K562 (cell line): ENCODE measurements around the gene CD82. TPM values are rescaled to one million over a fixed set of nuclear protein-coding genes. Genes with fewer than 3 reads are reported as not detected.

Experiments
- CBFA2T3 ChIP-seq: fragments of 450-650 bp; IDR thresholded peaks from 2 replicates; pipeline ENCODE4 v1.6.1; 2017
- CHD2 ChIP-seq: IDR thresholded peaks from 2 replicates; pipeline ENCODE4 v1.6.1; 2011; ENCODE audit warnings: low read depth, low read length
- HDAC2 ChIP-seq: fragments of 450-650 bp; IDR thresholded peaks from 2 replicates; pipeline ENCODE4 v1.6.1; 2016; ENCODE audit warnings: mild to moderate bottlenecking
- HDAC6 ChIP-seq: IDR thresholded peaks from 2 replicates; pipeline ENCODE4 v1.6.1; 2012; ENCODE audit warnings: low read depth, mild to moderate bottlenecking, control low read depth, inconsistent platforms, low read length, moderate library complexity
- HDGF ChIP-seq: fragments of 450-650 bp; IDR thresholded peaks from 2 replicates; pipeline ENCODE4 v1.6.1; 2016
- JUND ChIP-seq, 2 experiments: IDR thresholded peaks; 2 replicates in 1 of 2; 3 replicates in 1 of 2; pipeline ENCODE4 v1.6.1; 2011; ENCODE audit warnings: borderline replicate concordance in 2 of 2, low read depth in 2 of 2, low read length in 2 of 2, improper control_type of control experiment in 1 of 2, missing biosample characterization in 1 of 2, missing genetic modification characterization in 1 of 2, missing genetic modification reagents in 1 of 2
- NBN ChIP-seq: fragments of 450-650 bp; IDR thresholded peaks from 2 replicates; pipeline ENCODE4 v1.6.1; 2016; ENCODE audit warnings: low read depth, mild to moderate bottlenecking
- RUNX1 ChIP-seq: sonication (generic); IDR thresholded peaks from 2 replicates; pipeline ENCODE4 v1.6.1; 2016; ENCODE audit warnings: antibody characterized with exemption, low read depth
- SAFB ChIP-seq: fragments of 200-400 bp; formaldehyde crosslinking; IDR thresholded peaks from 2 replicates; pipeline ENCODE4 v1.6.1; 2017; ENCODE audit warnings: low read depth, low read length, borderline replicate concordance
- ZFP1 ChIP-seq: fragments of 450-650 bp; formaldehyde crosslinking; IDR thresholded peaks from 2 replicates; pipeline ENCODE4 v1.4.0; 2020; ENCODE audit warnings: mild to moderate bottlenecking, mixed read lengths
- ZFP36 ChIP-seq: fragments of 150-350 bp; IDR thresholded peaks from 2 replicates; pipeline ENCODE4 v1.6.1; 2018; ENCODE audit warnings: low read length, low read depth; ENCODE audit not compliant: partially characterized antibody
- ZNF561 ChIP-seq: fragments of 450-650 bp; formaldehyde crosslinking; conservative IDR thresholded peaks from 2 replicates; pipeline ENCODE4 v1.4.0; 2020; ENCODE audit warnings: mild to moderate bottlenecking, moderate library complexity
- ZNF695 ChIP-seq: fragments of 450-650 bp; formaldehyde crosslinking; IDR thresholded peaks from 2 replicates; pipeline ENCODE4 v1.4.0; 2020; ENCODE audit warnings: mild to moderate bottlenecking, moderate library complexity
- ZNF778 ChIP-seq: fragments of 450-650 bp; formaldehyde crosslinking; IDR thresholded peaks from 2 replicates; pipeline ENCODE4 v1.4.0; 2020; ENCODE audit warnings: mild to moderate bottlenecking, moderate library complexity
- polyA plus RNA-seq, 8 experiments: library from polyadenylated mRNA; depleted of rRNA in 4 of 8; stranded (reverse) in 5 of 8; unstranded in 3 of 8; fragments of >200 nt; fragmentation: Nextera tagmentation in 2 of 8; fragmentation: Illumina TruSeq in 1 of 8; extraction: Ambion mirVana in 2 of 8; extraction: Trizol in 1 of 8; gene quantifications; 2 replicates each; pipeline versions ENCODE4 v1.2.1 to v1.2.3, GENCODE V29; 2011 to 2014; ENCODE audit warnings: inconsistent platforms in 1 of 8, missing spikeins in 1 of 8
- total RNA-seq, 7 experiments: library from RNA; depleted of rRNA in 6 of 7; stranded (reverse); fragments of >200 nt in 6 of 7; fragmentation: Illumina TruSeq in 2 of 7; extraction: Trizol in 2 of 7; gene quantifications; 2 replicates each; pipeline versions ENCODE4 v1.2.1 to v1.2.3, GENCODE V29; 2011 to 2021; ENCODE audit warnings: low replicate concordance in 1 of 7
- TF ChIP-seq, protein P1 (sequence below): fragments of 250-450 bp; sonication (Bioruptor Pico); IDR thresholded peaks from 2 replicates; pipeline ENCODE4 v1.8.0; 2021; ENCODE audit warnings: mild to moderate bottlenecking, moderate library complexity
- TF ChIP-seq, protein P2 (sequence below): fragments of 450-650 bp; formaldehyde crosslinking; IDR thresholded peaks from 2 replicates; pipeline ENCODE4 v1.4.0; 2020; ENCODE audit warnings: mild to moderate bottlenecking, moderate library complexity
- TF ChIP-seq, protein P3 (sequence below): sonication (generic); formaldehyde crosslinking; IDR thresholded peaks from 2 replicates; pipeline ENCODE4 v1.8.1; 2022; ENCODE audit warnings: missing genetic modification reagents
- TF ChIP-seq, protein P4 (sequence below): IDR thresholded peaks from 2 replicates; pipeline ENCODE4 v1.6.1; 2014; ENCODE audit warnings: antibody characterized with exemption
- TF ChIP-seq, protein P5 (sequence below): fragments of 250-450 bp; sonication (Bioruptor Pico); IDR thresholded peaks from 2 replicates; pipeline ENCODE4 v1.8.0; 2022; ENCODE audit warnings: inconsistent platforms

The CD82 gene
- total and polyA plus RNA-seq, 9 of the 15 experiments (the other 6 are each of a cell fraction or from before 2014, with no cell fraction given): 0.27 to 9.4 (median 3.0) TPM

DNA sequence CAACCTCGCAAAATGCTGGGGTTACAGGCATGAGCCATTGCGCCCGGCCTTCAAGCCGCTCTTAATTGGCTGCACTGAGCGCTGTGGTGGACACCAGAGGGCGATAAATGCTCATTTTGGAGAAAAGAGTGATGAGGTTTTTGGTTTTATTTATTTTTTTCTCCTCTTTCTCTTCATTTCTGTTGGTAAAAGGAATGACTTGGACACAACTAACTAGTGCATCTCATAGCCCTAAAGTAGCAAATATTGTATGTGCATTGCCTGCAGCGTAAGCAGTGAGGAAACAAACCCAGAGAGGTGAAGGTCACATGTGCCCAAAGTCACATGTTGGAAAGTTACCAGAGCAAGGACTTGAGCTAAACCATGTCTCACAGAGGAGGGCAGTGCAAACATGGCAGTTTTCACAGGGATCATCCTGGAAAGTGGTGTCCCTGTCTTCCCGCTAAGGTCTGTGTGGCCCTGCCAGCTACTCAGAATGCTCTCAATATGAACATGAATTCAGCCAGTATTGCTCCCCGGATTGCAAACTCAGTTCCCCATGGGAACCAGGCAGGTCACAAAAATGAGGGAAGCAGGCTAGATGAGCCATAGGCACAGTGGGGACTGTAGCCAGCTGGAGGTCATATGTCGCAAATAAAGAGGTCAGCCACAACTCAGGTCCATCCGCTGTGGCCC, 8.6 kb upstream of the CD82 start (continued):
- TF ChIP-seq ZFP36 (no peak), SAFB (no peak), JUND (IDR thresholded peaks at IDR 0.05; ENCODE audit: borderline replicate concordance, low read depth, low read length) (no peak), JUND (tag; IDR thresholded peaks at IDR 0.05; ENCODE audit: borderline replicate concordance, low read depth, low read length) (no peak; the same call in 2 of the 3 replicates), ZFP1 (CRISPR knock-in tag) (0 out of 2 replicates have a peak, but pooled peaks have one; percentile 12), ZNF561 (CRISPR knock-in tag) (no peak), CBFA2T3 (no peak), CHD2 (no peak), RUNX1 (no peak), ZNF778 (CRISPR knock-in tag) (no peak), HDAC2 (no peak), NBN (0 out of 2 replicates have a peak, but pooled peaks have one; percentile 28), HDGF (peak; percentile 71; the same call in 1 of the 2 replicates), ZNF695 (CRISPR knock-in tag) (no peak), HDAC6 (no peak)
- TF ChIP-seq, protein P1, sequence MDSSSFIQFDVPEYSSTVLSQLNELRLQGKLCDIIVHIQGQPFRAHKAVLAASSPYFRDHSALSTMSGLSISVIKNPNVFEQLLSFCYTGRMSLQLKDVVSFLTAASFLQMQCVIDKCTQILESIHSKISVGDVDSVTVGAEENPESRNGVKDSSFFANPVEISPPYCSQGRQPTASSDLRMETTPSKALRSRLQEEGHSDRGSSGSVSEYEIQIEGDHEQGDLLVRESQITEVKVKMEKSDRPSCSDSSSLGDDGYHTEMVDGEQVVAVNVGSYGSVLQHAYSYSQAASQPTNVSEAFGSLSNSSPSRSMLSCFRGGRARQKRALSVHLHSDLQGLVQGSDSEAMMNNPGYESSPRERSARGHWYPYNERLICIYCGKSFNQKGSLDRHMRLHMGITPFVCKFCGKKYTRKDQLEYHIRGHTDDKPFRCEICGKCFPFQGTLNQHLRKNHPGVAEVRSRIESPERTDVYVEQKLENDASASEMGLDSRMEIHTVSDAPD: no peak
- TF ChIP-seq, protein P2, sequence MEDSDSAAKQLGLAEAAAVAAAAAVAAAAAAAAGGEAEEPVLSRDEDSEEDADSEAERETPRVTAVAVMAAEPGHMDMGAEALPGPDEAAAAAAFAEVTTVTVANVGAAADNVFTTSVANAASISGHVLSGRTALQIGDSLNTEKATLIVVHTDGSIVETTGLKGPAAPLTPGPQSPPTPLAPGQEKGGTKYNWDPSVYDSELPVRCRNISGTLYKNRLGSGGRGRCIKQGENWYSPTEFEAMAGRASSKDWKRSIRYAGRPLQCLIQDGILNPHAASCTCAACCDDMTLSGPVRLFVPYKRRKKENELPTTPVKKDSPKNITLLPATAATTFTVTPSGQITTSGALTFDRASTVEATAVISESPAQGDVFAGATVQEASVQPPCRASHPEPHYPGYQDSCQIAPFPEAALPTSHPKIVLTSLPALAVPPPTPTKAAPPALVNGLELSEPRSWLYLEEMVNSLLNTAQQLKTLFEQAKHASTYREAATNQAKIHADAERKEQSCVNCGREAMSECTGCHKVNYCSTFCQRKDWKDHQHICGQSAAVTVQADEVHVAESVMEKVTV (CRISPR knock-in tag): peak; percentile 97
- TF ChIP-seq, protein P3, sequence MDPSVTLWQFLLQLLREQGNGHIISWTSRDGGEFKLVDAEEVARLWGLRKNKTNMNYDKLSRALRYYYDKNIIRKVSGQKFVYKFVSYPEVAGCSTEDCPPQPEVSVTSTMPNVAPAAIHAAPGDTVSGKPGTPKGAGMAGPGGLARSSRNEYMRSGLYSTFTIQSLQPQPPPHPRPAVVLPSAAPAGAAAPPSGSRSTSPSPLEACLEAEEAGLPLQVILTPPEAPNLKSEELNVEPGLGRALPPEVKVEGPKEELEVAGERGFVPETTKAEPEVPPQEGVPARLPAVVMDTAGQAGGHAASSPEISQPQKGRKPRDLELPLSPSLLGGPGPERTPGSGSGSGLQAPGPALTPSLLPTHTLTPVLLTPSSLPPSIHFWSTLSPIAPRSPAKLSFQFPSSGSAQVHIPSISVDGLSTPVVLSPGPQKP: no peak
- TF ChIP-seq, protein P4, sequence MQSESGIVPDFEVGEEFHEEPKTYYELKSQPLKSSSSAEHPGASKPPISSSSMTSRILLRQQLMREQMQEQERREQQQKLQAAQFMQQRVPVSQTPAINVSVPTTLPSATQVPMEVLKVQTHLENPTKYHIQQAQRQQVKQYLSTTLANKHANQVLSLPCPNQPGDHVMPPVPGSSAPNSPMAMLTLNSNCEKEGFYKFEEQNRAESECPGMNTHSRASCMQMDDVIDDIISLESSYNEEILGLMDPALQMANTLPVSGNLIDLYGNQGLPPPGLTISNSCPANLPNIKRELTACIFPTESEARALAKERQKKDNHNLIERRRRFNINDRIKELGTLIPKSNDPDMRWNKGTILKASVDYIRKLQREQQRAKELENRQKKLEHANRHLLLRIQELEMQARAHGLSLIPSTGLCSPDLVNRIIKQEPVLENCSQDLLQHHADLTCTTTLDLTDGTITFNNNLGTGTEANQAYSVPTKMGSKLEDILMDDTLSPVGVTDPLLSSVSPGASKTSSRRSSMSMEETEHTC: peak; percentile 40; the same call in 1 of the 2 replicates
- TF ChIP-seq, protein P5, sequence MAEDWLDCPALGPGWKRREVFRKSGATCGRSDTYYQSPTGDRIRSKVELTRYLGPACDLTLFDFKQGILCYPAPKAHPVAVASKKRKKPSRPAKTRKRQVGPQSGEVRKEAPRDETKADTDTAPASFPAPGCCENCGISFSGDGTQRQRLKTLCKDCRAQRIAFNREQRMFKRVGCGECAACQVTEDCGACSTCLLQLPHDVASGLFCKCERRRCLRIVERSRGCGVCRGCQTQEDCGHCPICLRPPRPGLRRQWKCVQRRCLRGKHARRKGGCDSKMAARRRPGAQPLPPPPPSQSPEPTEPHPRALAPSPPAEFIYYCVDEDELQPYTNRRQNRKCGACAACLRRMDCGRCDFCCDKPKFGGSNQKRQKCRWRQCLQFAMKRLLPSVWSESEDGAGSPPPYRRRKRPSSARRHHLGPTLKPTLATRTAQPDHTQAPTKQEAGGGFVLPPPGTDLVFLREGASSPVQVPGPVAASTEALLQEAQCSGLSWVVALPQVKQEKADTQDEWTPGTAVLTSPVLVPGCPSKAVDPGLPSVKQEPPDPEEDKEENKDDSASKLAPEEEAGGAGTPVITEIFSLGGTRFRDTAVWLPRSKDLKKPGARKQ (CRISPR knock-in tag): no peak
